ENCODE measurements around the gene CCNY.
"Not testable (repeated sequence)": the region's sequence is repeated elsewhere in the genome, so short reads cannot be mapped to it uniquely, and the experiment has no call there.

The CCNY gene

DNA sequence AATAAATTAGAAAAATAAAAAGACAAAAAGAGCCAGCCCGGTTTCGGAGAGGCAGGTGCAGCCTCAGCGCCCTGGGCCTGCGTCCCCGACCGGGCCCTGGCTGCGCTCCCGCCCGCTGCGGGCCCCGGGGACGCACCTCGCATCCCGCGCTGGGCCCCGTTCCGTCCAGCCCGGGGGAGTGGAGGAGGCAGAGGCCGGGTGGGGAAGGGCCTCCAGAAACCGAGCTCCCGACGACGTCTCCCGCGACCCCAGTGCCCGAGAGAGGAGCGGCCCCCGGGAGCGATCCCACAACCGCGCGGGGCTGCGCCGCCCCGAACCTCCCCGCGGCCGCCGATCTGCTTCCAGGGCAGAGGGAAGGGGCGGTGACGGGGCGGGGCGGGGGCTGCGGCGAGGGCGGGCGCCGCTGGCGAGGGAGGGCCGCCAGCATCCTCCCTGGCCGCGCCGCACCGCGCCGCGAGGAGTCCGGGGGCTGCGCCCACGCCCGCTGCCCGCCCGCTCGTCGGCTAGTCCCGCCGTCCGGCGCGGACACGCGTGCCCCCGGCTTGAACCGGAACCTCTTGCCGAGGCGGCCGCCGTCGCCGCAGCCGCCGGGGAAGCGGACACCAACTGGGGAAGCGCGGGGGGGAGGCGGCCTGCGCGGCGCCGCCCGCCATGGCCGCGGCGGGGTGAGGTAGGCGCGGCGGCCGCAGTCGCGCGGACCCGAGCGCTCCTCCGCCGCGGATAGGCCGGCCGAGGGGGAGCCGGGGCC is at the start of gene CCNY:
TSS of gene CCNY (plus strand) at position 426 of the 748 bp plus-strand sequence. CDS start 545 bp downstream, outside the sequence.
- DNase-seq = peak; percentile 50 to 58

DNA sequence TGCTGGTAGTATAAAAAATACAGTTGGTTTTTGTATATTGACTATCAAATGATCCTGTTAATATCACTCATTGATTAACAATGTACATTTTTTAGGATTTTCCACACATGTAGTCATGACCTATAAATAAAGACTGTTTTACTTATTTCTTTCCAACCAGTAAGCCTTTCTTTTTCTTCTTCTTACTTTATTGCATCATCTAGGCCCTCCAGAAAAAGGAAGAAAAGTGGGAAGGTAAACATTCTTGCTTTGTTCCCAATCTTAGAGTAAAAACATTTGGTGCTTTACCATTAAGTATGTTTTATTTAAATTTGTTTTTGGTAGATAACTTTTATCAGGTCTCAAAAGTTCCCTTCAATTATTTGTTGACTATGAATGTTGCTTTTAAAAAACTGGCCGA is 47.1 kb upstream of the CCNY start:
- no peak for DNase-seq

DNA sequence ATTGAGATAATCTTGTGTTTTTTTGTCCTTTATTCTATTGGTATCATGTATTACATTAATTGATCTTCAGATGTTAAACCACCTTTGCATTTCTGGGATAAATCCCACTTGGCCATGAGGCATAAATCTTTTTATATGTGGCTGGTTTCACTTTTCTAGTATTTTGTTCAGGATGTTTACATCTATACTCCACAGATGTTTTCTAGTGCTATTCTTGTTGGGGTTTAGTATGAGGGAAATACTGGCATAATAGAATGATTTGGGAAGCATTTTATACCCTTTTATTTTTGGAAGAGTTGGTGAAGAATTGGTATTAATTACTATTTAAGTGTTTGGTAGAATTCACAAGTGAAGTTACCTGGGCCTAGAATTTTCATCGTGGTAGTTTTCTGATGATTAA is 41.8 kb upstream of the CCNY start:
- DNase-seq = no peak

DNA sequence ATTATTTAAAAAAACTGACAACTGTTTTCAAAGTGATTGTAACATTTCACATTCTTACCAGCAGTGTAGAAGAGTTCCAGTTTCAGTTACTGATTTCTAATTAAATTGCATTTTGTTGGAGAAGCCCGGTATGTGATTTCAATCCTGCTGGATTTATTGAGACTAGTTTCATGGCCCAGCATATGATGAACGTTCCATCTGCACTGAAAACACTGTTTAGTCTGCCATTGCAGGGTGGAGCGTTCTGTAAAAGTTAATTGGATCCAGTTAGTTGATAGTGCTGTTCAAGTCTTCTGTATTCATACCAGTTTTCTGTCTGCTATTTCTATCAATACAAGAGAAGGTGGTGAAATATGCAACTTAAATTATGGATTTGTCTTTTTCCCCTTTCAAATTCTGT is 37.3 kb upstream of the CCNY start:
- no peak for DNase-seq

DNA sequence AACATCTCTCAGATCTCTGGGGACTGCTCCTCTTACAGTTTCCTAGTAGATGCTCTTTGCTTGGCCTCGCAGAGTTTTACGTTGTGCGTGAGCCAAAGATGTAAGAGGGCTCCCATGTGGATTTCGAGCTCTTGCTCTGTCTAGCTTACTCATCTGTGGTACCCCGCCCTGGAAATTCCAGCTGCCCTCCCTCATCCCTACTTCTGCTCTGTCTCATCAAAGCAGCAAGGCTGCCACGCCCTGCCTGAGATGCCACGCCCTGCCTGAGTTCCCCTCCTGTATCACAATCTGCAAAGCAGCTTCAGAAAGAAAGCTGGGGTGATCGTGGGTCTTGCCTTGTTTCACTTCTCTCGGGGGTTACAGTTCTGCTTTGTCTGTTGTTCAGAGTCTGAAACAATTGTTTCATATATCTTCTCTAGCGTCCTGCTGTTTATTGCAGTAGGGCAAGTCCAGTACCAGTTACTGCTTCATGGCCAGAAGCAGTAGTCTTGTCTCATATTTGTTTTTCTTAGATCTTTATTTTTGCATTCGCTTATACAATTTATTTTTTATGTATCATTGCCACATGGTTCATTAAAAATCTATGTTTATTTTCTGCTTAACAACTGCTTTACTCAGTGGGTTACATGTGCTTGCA is 36.1 kb upstream of the CCNY start:
- peak; percentile 95 to 96 for DNase-seq

DNA sequence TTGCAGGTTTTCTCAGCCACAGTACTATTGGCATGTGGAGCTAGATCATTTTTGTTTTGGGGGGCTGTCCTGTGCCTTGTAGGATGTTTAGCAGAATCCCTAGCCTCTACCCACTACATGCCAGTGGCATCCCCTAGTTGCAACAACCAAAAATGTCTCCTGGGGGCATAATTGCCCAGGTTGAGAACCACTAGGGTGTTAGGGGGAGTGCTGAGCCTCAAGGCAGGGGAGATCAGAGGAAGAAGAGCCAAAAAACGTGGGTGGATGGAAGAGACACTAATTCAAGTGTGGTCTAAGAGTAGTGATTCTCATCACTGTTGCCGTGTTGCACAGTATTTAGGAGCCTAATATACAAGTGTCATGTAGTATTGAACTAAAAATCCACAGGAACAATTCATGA is 31.7 kb upstream of the CCNY start:
- DNase-seq = no peak

DNA sequence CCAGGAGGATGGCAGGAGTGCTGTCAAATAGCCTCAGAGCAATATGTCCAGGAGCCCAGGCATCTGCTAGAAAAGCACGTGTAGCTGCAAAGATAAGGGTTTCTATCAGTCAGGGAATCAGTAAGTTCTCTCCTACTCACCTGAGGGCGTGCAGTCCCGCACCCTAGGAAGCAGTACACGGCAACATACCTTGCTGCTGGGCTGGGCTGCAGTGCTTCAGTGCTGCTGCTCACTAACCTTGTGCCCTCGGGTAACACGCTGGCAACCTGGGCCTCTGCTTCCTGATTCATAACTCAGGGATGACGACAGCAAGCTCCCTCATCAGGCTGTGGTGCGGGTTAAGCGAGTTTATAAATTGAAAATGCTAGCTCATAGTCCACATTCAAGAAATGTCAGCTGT is 29.5 kb upstream of the CCNY start:
- DNase-seq = no peak

DNA sequence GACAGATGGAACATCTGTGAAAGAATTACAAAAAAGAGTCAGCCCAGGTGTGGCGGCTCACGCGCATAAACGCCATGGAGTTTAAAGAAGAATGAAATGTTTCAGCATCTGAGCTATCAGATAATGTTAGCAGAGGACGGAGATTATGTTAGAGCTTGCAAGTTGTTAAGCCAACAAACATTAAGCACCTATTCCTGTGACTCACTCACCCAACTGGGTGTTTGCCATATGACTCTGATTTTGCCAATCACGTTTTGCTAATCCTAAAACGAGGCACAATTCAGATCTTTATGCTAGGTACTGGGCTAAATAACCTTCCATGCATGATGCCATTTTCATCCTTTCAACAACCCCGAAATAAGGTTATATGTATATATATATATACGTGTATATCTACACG is 29.0 kb upstream of the CCNY start:
- no peak for DNase-seq

DNA sequence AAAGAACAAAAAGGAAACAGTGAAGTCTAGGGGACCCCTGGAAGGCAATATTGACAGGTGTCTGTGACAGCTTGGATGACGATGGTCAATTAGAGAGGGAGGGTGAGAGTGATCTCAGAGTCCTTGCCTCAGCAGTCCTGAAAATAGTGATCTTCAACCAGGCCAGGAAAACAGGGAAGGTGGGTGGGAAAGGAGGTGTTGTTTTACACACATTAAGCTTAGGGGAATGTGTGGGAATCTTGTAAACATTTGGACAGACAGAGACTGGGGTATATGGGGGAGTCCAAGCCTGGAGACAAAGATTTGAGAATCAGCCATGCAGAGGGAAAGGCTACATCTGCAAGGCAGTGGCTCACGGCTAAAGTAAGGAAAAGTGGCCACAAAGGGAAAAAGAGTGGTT is 27.5 kb upstream of the CCNY start:
- DNase-seq = no peak

DNA sequence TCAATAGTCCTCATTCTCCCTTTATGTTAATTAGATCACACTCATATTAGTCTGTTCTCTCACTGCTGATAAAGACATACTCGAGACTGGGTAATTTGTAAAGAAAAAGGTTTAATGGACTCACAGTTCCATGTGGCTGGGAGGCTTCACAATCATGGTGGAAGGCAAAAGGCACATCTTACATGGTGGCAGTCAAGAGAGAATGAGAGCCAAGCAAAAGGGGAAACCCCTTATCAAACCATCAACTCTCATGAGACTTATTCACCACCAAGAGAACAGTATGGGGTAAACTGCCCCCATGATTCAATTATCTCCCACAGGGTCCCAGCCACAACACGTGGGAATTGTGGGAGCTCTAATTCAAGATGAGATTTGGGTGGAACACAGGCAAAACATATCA is 22.2 kb upstream of the CCNY start:
- not testable (repeated sequence) for DNase-seq

DNA sequence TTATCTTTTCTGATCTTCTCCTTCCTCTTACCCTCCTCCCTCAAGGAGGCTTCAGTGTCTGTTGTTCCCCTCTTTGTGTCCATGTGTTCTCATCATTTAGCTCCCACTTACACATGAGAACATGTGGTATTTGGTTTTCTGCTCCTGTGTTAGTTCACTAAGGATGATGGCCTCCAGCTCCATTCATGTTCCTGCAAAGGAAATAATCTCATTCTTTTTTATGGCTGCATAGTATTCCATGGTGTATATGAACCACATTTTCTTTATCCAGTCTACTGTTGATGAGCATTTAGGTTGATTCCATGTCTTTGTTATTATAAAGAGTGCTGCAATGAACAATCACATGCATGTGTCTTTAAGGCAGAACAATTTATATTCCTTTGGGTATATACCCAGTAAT is 21.1 kb upstream of the CCNY start:
- not testable (repeated sequence) for DNase-seq

DNA sequence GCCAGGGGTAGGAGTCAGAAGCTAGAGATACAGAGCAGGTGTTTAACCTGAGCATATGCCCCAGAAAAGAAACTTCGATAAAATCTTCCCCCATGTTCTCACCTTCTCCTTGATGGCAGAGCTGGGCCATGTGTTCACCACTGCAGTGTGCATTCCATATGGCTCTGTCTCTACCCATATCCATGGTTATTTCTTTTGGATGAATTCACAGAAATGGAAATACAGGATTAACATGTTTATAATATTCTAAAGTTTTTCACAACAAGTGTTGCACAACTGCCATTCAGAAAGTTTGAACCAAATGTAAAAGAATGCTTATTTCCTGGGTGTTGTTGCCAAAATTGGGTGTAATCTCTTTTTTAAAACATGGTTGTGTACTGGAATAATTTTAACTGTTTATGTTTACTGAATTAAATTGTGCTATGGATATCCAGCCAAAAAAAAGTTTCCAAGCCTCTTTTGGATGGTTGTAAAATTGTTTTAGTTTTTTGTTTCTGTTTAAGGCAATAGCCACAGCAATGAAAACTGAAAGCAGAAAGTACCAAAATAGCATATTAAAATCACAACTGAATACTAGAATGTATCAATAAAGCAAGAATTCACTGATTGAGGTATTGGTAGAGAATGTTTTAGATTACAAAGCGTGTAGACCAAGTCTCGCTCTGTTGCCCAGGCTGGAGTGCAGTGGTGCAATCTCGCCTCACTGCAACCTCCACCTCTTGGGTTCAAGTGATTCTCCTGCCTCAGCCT is 19.9 kb upstream of the CCNY start:
- DNase-seq = no peak

DNA sequence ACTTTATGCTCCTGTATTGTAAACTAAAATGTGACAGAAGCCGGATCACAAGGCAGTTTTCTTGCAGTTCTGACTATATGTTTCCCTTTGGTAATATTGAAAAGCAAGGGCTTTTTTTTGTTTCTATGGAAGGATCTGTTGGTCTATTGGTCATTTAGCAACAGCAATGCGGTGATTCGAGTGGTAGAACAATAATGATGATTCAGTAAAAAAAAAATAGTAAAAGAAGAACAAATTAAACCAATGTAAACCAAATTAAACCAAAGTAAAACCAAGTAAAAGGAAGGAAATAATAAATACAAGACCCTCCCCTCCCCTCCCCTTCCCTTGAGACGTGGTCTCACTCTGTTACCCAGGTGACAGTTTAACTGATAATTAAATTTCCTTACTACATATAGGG is 17.8 kb upstream of the CCNY start:
- DNase-seq = no peak

DNA sequence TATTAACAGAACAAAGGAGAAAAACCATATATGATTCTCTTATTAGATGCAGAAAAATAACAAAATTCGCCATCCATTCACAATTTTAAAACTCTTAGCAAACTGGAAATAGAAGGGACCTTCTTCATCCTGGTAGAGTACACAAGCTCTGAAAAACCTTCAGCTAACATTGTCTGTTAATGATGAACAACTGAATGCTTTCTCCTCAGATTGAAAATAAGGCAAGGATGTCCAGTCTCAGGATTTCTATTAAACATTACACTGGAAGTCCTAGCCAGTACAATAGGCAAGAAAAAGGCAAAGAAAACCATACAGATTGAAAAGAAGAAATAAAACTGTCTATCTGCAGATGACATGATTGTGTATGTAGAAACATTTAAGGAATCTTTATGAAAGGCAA is 16.0 kb upstream of the CCNY start:
- no peak for DNase-seq

DNA sequence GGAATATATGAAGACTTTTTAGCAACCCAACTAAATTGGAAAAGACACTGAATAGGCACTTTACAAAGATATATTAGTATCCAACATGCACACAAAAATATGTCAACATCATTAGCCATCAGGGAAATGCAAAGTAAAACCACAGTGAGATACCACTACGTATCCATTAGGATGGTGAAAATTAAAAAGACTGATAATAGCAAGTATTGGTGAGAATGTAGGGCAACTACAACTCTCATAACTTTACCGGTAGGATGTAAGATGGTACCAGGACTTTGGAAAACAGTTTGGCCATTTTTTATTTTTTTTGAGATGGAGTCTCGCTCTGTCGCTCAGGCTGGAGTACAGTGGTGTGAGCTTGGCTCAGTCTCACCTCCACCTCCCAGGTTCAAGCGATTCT is 13.7 kb upstream of the CCNY start:
- DNase-seq = no peak

DNA sequence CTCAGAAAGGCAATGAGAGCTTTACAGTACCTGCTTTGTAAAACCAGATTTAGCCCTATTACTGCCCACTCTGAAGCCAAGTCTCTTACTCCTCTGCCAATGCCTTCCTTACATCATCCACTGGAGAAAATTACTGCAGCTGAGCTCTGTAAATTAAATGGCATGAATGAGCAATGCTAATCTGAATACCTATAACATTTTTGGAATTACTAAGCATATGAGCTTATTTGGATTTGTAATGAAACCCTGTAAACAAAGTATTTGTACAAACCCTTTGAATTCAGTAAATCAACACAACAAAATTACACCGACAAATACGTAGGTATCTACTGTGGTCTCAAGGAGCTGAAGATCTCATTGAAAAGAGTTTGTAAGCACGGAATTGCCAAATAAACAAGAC is 12.1 kb upstream of the CCNY start:
- DNase-seq = no peak

DNA sequence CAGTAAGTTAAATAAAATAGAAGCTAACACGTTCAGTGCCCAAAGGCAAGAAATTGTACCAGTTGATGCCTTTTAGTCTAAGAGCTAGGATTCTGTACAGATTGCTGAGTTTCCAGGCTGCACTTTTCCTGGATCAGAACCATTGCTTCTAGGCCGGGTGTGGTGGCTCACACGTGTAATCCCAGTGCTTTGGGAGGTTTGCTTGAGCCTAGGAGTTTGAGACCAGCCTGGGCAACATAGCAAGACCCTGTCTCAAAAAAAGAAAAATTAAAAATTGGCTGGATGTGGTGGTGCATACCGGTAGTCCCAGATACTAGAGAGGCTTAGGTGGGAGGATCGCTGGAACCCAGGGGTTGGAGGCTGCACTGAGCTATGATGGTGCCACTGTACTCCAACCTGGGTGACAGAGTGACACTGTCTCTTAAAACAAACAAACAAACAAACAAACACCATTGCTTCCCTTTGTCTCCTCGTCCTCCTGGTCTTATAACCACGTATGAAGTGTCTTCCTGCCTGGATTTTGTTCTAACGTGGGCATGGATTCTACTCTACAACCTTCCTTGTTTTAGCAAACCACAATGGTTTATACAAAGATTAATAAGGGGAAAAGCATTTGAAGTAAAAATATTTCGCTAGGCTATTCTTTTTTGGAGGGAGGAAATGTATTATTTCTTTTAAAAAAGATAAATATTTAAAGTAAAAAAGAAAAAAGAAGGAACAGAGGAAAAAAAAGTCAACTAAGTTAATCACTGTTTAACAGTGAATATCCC is 9.7 kb upstream of the CCNY start:
- DNase-seq = no peak

DNA sequence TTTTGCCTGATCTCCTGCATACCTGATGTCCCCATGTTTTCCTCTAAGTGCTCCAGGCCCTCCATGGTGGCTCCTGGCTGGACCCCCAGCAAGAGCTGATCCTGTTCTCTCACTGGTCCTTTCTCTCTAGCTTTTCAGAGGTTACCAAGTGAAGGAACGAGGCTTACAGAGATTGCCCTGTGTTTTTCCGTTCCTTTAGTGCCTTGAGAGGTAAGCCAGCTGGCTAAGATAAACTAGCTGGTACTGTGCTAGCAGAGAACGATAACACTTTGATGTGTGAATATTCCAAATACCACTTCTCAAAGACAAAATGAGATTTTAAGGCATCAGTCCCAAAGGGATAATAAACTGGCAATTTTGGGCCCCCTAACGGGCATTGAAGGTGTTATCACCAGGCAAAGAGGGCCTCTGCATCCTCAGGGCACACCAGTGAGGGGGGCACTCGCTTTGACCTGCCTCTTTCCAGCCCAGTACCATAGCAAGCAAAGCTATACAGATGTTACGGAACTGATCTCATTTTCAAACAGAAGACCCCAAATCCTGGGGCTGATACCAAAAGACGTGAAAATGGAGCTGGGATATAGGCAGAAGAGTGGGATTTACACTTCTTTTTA is 8.4 kb upstream of the CCNY start:
- DNase-seq = no peak

DNA sequence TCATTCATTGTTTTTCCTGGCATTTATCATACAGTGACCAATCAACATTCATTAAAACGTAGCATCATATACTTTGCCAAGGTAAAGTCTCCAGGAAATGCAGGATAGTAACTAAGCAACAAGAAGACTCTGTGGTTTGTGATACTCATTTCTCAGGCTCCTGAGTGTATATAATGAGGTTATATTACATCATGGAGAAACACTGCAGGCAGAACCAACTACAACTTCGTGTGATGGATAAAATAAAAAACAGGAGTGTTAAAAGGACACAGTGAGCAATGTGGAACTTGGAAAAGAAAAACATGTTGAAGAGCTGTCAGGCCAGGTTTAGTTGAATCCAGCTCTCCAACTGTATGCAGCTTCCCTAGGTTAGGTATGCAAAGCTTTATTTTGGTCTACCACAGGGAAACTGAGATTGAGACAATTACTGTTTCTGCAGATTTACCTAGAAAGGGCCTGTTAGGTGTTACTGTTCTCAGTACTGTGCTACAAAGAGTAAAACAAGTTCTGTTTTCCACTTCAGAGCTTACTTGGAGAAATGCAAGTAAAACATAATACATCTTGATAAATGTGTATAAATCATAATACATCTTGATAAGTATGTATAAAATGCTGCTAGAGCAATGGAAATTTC is 7.8 kb upstream of the CCNY start:
- DNase-seq = no peak

DNA sequence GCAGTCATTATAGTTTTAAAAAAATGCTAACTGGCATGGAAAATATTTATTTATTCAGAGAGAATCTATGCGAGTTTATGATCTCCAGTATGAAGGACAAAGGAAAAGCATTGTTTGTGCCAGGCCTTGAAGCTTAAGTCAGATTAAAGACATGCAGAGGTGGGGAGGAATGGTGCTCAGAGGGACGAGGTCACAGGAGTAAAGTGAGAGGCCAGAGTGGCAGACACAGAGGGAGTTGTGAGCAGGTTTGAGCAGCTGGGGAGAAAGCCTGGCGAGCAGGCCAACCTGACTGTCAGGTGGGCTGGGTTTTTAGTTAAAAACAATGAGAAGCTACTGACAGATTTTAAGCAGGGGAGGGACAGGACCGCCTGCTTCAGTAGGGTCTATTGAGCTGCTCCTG is 6.8 kb upstream of the CCNY start:
- DNase-seq = no peak

DNA sequence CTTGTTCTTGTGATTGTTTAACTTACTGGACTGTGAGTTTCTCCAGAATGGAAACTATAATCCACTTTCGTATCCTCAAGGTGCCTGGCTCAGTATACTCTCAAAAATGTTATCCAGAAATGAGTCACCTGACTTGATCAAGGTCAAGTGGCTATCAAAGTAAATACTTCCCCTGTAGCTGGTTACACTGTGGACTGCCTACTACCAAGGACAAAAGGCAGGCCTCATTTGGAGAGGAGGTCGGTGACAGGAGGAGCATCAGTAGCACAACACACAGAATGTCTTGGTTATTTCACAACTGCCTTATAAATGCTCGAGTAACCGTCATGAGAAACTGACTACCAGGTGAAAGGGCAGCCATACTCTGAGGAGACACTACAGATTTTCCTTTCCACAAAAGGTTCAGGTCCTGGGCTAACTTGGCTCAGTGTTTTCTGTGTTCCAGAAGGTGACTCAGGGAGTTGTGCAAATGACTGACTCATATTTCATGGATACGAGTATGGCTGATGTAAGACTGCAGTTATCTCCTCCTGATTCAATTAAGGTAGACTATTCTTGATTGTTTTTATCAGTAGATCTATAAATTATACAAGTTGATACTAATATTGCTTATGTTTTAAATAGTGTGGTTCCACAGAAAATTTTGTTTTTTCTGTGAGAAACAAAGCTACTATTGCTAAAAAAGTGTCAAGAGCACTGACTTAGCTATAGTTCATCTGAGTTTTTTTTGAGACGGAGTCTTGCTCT is 4.2 kb upstream of the CCNY start:
- peak; percentile 51 to 72 for DNase-seq

DNA sequence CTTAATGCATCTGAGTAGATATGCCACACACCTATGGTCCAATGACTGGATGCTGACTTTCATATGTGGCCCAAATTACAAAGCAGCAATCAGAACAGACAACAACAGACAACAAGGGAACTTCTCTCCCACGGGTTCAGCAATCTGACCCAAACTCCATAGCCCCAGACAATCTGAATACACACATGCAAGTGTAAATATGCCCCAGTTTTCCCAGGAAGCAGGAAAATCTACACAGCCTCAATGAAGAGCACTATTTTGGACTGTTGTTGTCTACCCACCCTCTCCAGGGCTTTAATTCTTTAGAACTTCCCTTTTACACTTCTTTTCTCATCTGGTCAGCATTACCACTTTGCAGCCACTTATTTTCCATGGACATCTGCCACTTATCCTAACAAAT is 2.0 kb upstream of the CCNY start:
- DNase-seq = no peak
